Measurements from ENCODE around the gene GPC6.

- TF ChIP-seq EWSR1 (IDR thresholded peaks at IDR 0.05; ENCODE audit: borderline replicate concordance, low read depth, partially characterized antibody), result no peak
- TF ChIP-seq DNMT1 (IDR thresholded peaks at IDR 0.05), result no peak
- TF ChIP-seq TAF1 (IDR thresholded peaks at IDR 0.05; ENCODE audit: control insufficient read depth, extremely low read depth, insufficient read depth, low read length, severe bottlenecking), result no peak
- no peak for TF ChIP-seq TCF7 (IDR thresholded peaks at IDR 0.05; ENCODE audit: borderline replicate concordance)
- no peak for TF ChIP-seq ZNF239 (CRISPR knock-in tag; IDR thresholded peaks at IDR 0.05)
- TF ChIP-seq REST (IDR thresholded peaks at IDR 0.05; ENCODE audit: borderline replicate concordance), result no peak
- no peak for TF ChIP-seq REST (CRISPR knock-in tag; IDR thresholded peaks at IDR 0.05; ENCODE audit: low read depth)
- no peak for TF ChIP-seq ZFP36 (IDR thresholded peaks at IDR 0.05; ENCODE audit: low read depth, low read length, partially characterized antibody)
- no peak for TF ChIP-seq POLR2A (conservative IDR thresholded peaks at IDR 0.05)
- no peak for TF ChIP-seq U2AF2 (optimal IDR thresholded peaks at IDR 0.05; ENCODE audit: low read depth, low read length)
- no peak for TF ChIP-seq HMGXB4 (CRISPR knock-in tag; IDR thresholded peaks at IDR 0.05)
- no peak for TF ChIP-seq ZNF12 (CRISPR knock-in tag; IDR thresholded peaks at IDR 0.05)
Observed at GRCh38 chr13:93794197-93794885, 567.7 kb downstream of the GPC6 start.
